HG03558 (cell line): Measurements from ENCODE around the gene DBH.

Source experiments
- ATAC-seq: cut with Tn5 transposase; IDR thresholded peaks from one replicate; pipeline ENCODE4 v1.9.1; 2021; ENCODE audit warnings: moderate number of reproducible peaks; ENCODE audit not compliant: unreplicated experiment; ENCODE audit errors: extremely low read depth

Gene DBH

DNA sequence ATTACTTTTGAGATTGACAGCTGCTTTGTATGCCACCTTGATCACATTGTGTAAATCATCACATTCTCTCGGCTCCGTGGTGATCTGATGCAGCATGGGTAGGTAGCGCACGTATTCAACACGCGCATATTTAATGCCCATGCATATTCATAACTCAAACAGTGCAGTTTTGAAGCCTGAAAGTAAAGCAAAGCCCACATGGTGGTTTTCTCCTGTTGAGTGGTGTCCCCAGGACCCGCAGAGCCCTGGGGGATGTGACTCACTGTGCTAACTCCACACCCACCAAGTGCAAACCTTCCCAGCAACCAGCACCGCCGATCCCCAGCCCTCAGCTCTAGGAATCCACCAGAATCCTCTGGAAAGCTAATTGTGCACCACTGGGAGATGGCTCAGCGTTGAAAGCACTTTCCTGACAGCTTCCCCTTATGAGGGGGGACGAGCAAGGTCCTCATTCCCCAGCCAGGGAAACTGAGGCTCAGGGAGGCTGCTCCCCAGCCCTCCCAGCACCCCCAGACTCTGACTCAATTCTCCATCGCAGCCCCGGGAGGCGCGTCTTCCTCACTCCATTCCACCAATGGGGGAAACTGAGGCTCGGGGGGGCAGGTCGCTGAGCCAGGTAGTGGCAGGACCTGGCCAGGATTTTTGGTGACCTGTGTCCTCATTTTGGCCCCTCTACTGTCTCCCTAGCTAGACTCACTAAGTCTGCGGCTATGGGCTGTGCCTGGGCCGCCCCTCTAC, 55.6 kb downstream of the DBH start:
- no peak for ATAC-seq

DNA sequence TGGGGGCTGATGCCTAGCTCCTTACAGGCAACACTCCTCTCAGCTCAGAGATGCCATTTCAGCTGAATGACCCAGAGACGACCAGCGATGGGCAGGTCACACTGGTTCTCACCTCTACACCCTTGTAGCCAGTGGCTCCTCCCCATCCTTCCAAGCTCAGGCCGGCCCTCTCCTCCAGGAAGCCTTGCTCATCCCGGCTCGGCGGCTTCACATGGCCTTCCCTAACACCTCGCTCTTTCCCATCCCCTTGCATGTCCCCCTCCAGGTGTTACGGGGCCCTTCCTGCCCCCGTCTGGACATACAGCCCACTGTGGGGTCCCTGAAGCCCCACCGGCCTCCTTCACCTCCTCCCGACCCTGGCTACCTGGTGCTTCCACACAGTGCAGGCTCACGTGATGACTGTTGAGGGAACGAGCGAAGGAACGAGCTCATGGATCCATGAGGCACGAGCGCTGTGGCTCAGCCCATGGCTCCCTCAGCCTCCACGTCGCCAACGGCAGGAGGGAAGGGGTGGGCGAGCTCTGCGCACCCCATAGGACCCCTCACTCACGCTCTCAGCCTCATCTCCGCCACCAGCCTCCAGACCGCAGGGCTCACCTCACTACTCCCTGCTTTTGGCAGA, 56.3 kb downstream of the DBH start:
- ATAC-seq = no peak

DNA sequence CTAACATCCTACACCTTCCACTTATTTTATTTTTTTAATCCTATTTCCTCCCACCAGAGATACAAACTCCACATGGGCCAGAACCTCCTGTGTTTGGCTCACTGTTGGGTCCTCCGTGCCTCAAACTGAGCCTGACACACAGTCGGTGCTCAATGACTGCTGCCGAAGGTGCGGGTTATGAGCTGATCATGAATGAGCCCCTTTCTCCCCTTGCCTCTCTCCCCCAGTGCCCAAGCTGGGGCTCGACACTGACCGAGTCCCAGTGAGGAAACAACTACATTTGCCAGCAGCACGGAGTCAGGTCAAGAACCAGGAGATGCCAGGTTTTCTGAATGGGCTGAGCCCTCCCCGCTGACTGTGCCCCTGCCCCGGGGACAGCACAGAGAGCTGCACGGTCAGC, 57.0 kb downstream of the DBH start:
- no peak for ATAC-seq

DNA sequence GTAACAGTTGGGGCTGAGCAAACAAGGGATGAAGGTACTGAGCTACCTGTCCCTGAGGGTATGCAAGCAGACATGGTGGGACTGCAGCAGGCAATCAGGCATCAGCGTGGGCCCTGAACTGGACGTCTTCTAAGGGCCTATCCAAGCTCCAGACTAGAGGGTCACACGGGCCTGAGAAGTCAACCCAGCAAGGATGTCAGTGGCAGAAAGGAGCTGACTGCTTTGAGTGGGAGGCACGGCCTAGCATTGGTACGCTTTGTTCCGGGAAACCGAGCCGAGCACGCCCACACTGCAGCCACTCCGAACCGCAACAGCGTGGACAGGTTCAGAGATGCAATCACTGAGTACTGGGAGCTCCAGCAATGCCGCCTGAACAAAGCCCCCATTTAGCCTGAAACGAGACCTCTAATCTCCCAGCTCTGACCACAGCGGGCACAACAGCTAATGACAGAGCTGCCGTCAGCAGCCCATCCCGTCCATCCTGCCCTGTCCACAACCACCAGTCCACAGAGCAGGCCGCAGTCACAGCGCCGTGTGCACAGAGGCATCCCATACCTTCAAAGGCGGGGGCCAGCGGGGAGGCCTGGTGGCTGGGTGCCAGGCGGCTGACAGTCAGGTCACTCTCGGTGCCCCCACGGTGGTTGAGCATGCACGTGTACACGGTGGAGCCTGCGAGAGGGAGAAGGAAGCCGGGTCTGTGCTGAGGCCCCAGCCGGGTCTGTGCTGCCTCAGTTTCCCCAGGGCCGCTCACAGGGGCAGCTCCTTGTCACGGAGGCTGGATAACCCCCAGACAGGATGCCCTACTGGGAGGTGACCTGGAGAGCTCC, 57.8 kb downstream of the DBH start:
- ATAC-seq = no peak

DNA sequence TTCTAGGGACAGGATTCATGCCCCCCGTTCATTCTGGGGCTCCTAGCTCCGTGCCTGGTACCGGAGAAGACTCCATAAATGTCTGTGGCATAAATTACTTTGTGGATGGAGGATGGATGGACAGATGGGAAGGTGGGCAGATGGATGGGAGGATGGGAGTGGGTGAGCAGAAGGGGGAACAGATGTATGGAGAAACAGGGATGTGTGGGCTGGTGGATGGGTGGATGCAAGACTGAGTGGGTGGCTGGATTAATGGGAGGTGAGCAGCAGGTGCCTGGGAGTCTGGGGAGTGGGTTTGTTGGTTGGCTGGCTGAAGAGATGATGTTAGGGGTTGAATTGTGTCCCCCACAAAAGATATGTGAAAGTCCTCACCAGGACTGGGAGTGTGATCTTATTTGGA, 58.5 kb downstream of the DBH start:
- ATAC-seq = no peak

DNA sequence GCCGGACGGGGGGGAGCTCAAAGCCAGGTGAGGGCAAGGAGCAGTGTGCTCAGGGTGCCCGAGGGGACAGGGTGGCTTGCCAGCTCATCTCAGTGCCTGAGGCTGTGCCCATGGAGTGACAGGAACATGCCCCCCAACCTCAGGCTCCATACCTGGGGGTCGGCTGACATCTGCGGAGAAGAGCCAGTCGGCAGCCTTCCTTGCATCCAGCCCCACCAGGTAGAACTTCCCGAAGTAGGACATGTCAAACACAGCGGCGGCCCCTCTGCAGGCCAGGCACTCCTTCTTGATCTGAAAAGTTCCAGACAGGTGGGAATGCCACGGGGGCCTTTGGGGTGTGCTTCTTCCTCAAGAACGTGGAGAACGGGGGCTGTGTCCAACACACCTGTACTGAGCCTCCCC, 59.9 kb downstream of the DBH start:
- no peak for ATAC-seq

DNA sequence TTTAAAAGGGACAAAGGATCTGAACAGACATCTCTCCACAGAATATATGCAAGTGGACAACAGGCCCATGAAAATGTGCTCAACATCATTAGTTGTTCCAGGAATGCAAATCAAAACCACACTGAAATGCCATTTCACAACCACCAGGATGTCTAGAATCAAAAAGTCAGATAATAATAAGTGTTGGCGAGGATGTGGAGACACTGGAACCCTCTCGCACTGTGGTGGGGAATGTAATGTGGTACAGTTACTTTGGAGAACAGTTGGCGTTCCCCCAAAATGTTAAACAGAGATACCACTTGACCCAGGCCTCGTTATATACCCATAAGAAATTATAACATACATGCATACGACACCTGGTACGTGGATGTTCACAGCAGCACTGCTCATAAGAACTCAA, 63.4 kb downstream of the DBH start:
- no peak for ATAC-seq

DNA sequence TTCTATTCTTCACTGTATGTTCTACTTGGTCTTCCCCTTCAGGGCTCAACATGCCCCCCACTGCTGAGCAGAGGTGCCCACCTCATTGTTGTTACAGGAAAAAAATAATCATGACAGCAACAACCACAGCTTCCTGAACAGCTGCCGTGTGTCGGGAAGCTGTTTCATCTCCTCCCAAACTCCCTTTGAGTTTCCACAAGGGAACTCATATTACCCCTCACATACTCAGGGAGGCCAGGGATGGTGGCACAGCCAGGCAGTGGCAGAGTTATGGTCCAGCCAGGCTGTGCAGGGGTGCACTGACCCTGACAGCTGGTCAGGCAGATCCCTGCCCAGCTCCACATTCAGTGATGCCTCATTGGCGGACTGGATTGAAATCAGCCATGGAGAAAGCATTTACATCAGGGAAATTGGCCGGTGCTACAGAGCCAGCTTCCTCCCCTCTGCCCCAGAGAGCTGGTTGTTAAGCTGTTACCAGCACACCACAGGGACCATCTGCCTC, 64.7 kb downstream of the DBH start:
- no peak for ATAC-seq

DNA sequence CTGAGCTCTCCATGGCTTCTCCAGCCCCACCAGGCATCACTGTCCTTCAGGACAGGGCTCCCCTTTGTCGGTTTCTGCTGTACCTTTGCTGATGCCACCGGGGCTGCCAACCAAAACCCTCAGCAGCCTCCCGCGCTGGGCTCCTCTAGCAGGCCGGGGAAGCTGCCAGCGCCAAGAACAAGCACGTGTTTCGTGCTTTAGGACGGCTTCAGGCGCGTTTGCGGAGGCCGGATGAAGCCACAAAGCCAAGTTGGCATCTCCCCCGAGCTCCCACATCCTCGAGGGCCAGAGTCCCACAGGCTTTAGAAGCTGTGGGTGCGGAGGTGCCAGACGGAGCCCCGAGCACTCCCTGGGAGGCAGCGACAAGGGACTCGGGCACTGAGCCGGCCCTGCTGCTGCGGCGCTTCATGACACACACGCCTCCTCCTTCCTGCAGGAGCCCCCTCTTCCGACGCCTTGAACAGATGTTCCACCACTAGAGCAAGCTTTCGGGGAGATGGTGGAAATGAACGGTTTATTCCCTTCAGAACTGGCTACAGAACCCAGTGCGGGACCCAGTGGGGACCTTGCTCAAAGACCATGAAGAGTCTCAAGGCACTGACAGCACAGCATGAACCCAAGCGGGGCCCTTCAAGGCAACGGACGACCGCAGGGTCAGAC, 65.3 kb downstream of the DBH start:
- no peak for ATAC-seq

DNA sequence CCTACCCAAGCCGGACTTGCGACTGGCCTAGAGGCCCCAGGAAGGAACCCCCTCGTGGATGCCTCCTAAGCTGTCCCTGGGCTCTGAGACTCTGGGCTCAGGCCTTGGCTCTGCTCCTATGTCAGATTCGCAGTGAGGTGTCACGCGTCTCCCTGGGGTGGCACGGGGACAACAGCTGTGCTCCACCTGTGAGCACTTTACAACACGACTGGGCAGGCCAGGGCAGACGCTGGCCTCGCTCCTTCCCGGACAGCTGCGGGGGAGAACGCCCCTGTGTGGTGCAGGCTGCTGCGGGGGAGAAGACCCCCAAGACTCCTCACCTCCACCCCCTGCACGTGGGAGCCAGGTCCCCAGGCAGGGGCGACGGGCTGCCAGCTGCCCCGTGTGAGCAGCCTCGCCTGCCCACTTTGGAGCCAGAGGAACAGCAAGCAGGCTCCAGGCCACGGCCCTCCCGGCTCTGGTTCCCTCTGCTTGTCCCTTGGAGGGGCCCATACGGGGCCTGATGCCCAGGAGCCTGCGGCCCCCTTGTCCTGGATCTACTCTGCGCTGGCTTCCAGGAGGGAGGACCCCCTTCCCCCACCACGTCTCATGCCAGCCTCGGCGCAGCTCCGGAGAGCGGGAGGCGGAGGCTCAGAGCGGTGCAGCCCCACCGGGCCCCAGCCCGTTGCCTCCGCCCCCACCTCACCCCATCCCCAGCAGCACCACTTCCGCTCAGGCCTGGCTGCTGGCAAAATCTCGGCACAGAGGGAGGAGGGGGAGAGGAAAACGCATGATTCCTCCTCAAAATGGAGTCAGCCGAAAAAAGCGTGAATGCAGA, 66.0 kb downstream of the DBH start:
- no peak for ATAC-seq

DNA sequence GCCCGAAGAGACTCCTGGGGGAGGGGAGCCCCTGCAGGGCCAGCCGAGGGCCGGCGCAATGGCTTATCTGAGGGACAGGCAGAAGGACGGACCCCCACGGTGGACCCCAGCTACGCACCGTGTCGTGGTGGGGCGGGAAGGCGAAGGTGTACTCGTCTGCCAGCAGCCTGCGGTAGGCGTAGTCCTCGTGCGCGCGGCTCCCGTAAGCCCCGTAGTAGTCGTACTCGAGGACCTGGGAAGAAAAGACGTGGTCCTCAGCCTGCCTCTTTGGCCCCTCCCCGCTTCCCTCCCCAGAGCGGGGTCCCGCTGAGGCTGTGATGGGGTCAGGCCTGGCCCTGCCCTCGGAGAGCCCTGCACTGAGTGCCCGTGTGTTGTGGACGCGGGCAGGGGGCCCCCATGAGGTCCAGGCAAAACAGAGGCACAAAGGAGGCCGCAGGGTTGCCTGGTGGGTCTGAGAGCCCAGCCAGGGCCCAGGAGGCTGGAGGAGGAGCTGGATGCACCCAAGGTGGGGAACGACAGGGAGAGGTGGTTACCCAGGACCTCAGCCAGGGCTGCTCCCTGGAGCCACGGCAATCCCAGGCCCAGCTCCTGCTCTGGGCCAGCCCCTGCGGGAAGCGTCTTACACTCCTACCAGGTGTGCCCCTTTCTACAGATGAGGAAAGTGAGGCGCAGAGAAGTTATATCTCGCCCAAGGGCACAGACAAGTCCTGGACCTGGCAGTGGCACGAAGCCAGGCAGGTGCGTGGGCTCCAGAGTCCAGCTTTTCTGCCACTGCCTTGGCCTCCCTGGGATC, 66.8 kb downstream of the DBH start:
- no peak for ATAC-seq

DNA sequence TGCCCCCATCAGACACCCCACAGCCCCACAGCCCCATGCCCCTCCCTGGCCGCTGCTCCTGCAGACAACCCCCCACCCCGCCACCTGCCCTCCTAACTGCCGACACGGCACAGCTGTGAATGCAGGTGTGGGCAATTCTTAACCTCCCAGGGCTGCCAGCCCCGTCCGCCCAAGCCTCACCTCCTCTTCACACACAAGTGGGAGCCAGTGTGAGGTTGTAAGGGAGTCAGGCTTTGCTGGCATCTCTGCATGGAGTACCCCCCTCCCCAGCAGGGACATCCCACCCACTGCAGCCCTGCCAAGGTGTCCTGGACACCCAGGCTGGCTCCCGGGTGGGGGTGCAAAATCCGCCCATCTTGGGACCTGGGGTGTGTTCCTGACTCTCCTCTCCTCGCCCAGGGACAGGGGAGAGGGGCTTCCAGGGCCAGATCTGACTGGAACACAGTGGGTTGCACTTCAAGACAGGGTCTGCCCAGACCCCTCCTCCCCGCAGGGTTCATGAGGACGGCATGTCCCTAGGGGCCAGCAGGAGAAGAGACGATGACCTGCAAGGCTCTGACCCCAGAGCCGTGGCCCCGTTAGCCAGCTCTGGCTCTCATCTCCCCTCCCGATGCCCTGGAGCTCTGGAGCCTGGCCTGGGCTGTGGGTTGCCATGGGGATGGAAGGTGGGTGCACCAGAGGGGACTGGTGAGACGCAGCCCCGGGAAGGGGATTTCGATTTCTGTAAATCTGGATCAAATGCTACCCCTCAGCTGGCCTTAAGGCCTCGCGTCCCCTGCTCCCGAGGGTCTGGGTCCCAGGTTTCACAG, 67.6 kb downstream of the DBH start:
- ATAC-seq = no peak

DNA sequence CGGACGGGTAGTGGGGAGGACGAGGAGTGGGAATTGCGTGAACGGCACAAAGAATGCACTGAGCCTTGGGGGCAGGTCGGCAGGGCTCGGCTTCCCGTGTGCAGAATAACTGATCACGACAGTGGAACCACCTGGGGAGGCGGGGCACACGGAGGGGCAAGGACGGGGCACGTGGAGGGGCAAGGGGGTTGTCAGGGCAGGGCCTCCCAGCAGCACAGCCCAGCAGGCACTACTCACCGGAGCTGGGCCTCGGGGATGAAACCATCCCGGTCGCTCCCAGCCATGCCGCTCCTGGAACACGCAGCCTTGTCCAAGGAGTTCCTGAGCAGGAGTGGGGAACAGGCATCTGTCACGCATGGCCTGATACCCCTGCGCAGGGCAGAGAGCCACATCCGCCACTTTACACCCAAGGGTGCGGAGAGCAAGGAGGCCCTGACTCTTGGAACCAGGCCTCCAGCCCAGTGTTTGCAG, 68.6 kb downstream of the DBH start:
- no peak for ATAC-seq

DNA sequence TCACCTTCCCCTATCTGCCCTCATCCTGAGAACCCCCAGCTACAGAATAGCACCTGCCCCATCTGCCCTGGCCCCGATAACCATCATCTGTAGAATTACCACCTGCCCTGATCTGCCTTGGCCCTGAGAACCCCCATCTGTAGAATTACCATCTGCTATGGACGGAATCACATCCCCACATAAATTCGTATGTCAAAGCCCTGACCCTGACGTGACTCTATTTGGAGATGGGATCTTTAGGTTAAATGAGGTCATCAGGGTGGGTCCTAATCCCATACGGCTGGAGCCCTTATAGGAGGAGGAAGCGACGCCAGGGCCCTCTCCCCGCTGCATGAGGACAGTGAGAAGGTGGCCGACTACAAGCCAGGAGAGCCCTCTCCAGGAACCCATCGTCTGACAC, 69.4 kb downstream of the DBH start:
- ATAC-seq = no peak

DNA sequence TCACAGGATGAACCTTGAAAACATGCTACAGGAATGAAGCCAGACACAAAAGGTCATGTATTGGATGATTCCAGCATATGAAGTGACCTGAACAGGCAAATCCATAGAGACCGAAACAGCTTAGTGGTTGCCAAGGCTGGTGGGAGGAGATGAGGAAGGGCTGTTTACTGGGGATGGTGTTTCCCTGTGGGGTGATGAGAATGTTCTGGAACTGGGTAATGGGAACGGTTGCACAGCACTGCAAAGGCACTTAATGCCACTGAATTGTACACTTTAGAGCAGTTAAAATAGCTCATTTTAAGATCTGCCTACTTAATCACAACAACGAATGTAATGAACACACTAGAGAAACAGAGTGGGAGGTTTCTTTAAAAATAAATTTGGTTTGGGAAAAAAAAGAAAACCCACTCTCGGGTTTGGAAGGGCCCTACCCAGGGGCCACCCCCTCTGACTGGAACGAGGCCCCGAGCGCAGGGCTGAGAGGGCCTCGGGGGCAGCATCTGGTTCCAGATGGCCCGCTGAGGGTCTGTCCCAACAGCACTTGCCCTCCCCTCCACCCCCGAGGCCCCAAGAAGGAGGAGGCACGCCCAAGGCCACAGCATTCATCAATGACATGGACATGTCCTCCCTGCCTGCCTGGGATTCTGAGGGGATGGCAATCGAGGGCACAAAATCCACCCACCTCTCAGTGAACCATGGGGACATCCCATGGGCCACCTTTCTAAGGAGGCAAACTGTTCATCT, 70.3 kb downstream of the DBH start:
- no peak for ATAC-seq

DNA sequence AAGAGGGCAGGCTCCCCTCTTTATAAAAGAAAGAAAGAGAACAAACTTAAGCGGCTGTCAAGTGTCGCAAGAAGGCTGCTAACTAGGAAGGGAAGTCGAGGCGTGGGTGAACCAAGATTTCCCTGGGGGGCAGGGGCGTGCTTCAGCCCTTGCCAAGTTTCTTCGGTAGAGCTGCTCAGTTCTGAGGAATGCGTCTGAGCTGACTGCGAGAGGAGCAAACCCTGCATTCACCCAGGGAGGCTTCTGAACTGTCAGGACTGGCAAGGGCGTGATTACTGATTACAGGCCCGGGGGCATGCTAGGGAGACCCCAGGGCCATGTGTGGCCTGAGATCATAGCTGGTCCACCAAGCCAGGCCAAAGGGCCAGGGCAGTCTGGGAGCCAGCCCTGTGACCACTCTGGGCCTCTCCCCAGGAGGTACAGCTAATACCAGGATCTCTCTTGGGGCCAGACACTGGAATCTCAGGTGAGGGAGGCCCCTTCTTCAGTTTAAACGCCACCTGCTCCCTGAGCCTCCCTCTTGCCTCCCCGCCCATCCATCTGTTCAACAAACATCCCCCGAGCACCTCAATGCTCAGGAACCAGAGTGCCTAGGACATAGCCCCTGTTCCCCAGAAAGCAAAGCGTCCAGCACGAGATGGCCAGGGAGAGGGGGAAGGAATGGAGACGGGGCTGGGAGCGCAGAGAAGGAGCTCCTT, 71.1 kb downstream of the DBH start:
- no peak for ATAC-seq

DNA sequence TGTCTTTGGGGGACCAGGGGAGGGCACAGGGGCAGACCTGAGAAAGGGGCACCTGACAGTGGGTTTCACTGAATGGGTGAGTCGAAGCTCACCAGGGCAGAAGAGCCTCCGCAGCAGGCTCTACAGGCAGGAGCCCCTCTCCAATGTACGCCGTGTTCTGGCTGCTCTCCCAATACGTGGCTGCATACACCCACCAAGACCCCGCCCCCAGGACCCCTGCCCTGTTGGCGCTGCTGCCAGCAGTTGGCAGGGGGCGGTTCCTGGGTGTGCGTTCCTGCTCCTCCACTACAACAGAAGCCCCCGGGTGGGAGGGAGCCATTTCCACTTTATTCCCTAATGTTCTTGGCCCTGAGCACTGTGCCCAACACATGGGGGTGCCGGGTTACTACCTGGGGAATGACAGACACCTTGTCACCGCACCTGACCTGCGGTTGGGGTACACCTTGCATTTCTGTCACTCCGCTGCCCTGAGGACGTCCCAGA, 71.6 kb downstream of the DBH start:
- ATAC-seq = no peak
